Keratinocyte (primary cell): ENCODE results near the gene NCEH1.

Experiments used
- EZH2 ChIP-seq: IDR thresholded peaks from one replicate; pipeline ENCODE4 v1.6.1; 2012; ENCODE audit warnings: inconsistent platforms, mild to moderate bottlenecking, low read length, moderate library complexity
- TF ChIP-seq, protein P1 (sequence below), 3 experiments: IDR thresholded peaks in 1 of 3; conservative IDR thresholded peaks in 1 of 3; optimal IDR thresholded peaks in 1 of 3; 2 replicates in 2 of 3; 3 replicates in 1 of 3; pipeline versions ENCODE3 to v1.5.1; 2011; ENCODE audit warnings: low read length in 3 of 3, mild to moderate bottlenecking in 3 of 3, moderate library complexity in 2 of 3, control low read depth in 1 of 3, inconsistent platforms in 1 of 3; ENCODE audit not compliant: insufficient read depth in 2 of 3; ENCODE audit errors: extremely low read depth in 1 of 3

DNA sequence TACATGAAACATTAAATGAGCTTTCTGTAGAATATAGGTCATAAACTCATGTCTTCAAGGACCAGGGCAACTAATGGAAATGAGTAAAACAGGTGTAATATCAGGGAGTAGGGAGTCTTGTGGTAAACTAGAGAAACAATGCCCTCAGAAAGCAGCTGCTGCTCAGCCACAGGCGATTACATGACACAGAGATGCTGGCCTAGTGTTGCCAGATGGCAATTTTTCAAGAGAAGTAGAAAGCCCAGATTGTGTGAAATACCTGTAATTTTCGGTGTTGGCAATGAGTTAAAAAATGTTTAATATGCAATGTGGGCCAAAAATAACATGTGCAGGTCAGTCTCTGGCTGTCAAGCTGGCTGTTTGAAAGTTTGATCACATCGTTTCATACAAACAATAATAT is 23.4 kb downstream of the NCEH1 start:
- TF ChIP-seq, protein P1, sequence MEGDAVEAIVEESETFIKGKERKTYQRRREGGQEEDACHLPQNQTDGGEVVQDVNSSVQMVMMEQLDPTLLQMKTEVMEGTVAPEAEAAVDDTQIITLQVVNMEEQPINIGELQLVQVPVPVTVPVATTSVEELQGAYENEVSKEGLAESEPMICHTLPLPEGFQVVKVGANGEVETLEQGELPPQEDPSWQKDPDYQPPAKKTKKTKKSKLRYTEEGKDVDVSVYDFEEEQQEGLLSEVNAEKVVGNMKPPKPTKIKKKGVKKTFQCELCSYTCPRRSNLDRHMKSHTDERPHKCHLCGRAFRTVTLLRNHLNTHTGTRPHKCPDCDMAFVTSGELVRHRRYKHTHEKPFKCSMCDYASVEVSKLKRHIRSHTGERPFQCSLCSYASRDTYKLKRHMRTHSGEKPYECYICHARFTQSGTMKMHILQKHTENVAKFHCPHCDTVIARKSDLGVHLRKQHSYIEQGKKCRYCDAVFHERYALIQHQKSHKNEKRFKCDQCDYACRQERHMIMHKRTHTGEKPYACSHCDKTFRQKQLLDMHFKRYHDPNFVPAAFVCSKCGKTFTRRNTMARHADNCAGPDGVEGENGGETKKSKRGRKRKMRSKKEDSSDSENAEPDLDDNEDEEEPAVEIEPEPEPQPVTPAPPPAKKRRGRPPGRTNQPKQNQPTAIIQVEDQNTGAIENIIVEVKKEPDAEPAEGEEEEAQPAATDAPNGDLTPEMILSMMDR (optimal IDR thresholded peaks at IDR 0.05 in 1 of 3, IDR thresholded peaks at IDR 0.05 in 1 of 3, conservative IDR thresholded peaks at IDR 0.05 in 1 of 3; ENCODE audit: extremely low read depth in 1 of 3, insufficient read depth in 2 of 3, low read length in 3 of 3) = no peak
- no peak for TF ChIP-seq EZH2
